Mucosa of descending colon (tissue), 3 donors: ENCODE results near the gene SIM2. TPM values are rescaled to one million over a fixed set of nuclear protein-coding genes. Genes with fewer than 3 reads are reported as not detected.

Experiments
- ATAC-seq: fragments of 200-7000 bp; cut with Tn5 transposase; one replicate; pipeline ENCODE4 v1.9.1; 2020; ENCODE audit warnings: mild to moderate bottlenecking, moderate library complexity
- DNase-seq, 3 donors: peaks; one replicate each; pipeline ENCODE4 v3.0.0-alpha.2; 2020
- H3K36me3 ChIP-seq: fragments of 200-600 bp; one replicate; pipeline ENCODE4 v1.8.0; 2021; ENCODE audit warnings: low read depth, mild to moderate bottlenecking
- H3K4me1 ChIP-seq: fragments of 200-600 bp; one replicate; pipeline ENCODE4 v1.8.0; 2021; ENCODE audit warnings: low read depth, mild to moderate bottlenecking
- H3K4me3 ChIP-seq: fragments of 200-600 bp; one replicate; pipeline ENCODE4 v1.8.0; 2021; ENCODE audit warnings: mild to moderate bottlenecking
- H3K9me3 ChIP-seq: fragments of 200-600 bp; one replicate; pipeline ENCODE4 v1.8.0; 2021; ENCODE audit warnings: mild to moderate bottlenecking
- CTCF ChIP-seq: fragments of 200-600 bp; IDR thresholded peaks from one replicate; pipeline ENCODE4 v1.8.0; 2022; ENCODE audit warnings: antibody characterized with exemption, mild to moderate bottlenecking
- intact Hi-C, 2 donors: fragments of 100-400 bp; cut with DNase I in 1 of 2; cut with micrococcal nuclease in 1 of 2; formaldehyde crosslinking; loops; one replicate each; pipeline versions ENCODE4 v1.11.0 to v1.11.1; 2022; cut with DNase I, micrococcal nuclease
- total RNA-seq, 3 donors: library from RNA; stranded (reverse); fragmentation: NEBNext Ultra II Directional in 2 of 3; extraction: Animal tissue kit (Norgen Biotek cat#: 25700) in 2 of 3; gene quantifications; one replicate each; pipeline versions ENCODE4 v1.2.1 to v1.2.4, GENCODE V29; 2021 to 2023
- donor health status: DM: no; HTN: no; CAD: no; lungs with moderate emphysema.
- donor health status: DM: no; HTN: no; CAD: no.
- donor health status: DM: no; HTN: yes; CAD: no.

The SIM2 gene
- total RNA-seq, 3 donors from 2014 or later: not detected

GRCh38 chr21:36741506-36741905 is 42.6 kb downstream of the SIM2 start:
- no peak for DNase-seq
- H3K36me3 ChIP-seq: no peaks in the 10 kb centered on the region
- H3K4me1 ChIP-seq: no peaks in the 10 kb centered on the region
- H3K4me3 ChIP-seq: no peak overlapping the region
- no peaks in the 10 kb centered on the region for H3K9me3 ChIP-seq
- no peak for TF ChIP-seq CTCF
- intact Hi-C loops: no loop called here
- ATAC-seq: no peak

- Histone ChIP-seq H3K4me1 (peaks cover under 1% of the 10 kb centered on the region), H3K9me3 (no peaks in the 10 kb centered on the region), H3K36me3 (no peaks in the 10 kb centered on the region), H3K4me3 (no peak overlapping the region)
- no peak for DNase-seq
- TF ChIP-seq CTCF: no peak
- intact Hi-C loops: no loop called here
- ATAC-seq: no peak
These were observed 44.1 kb downstream of the SIM2 start for GRCh38 chr21:36743008-36743407.

GRCh38 chr21:36743446-36743845 is 44.5 kb downstream of the SIM2 start:
- intact Hi-C loops: no loop called here
- ATAC-seq (no peak), DNase-seq (no peak)
- H3K4me1 ChIP-seq: peaks cover 4% of the 10 kb centered on the region
- no peak overlapping the region for H3K4me3 ChIP-seq
- no peaks in the 10 kb centered on the region for H3K9me3 ChIP-seq
- TF ChIP-seq CTCF: no peak
- H3K36me3 ChIP-seq: no peaks in the 10 kb centered on the region

- peaks cover 4% of the 10 kb centered on the region for H3K4me1 ChIP-seq
- H3K4me3 ChIP-seq: no peak overlapping the region
- DNase-seq: no peak
- ATAC-seq: no peak
- intact Hi-C loops: no loop called here
- TF ChIP-seq CTCF: no peak
- H3K9me3 ChIP-seq: no peaks in the 10 kb centered on the region
- no peaks in the 10 kb centered on the region for H3K36me3 ChIP-seq
These were observed 45.3 kb downstream of the SIM2 start for GRCh38 chr21:36744190-36744559.

GRCh38 chr21:36744560-36745231 is 45.8 kb downstream of the SIM2 start:
- ATAC-seq (no peak), DNase-seq (no peak)
- peaks cover 4% of the 10 kb centered on the region for H3K4me1 ChIP-seq
- no peaks in the 10 kb centered on the region for H3K9me3 ChIP-seq
- TF ChIP-seq CTCF: no peak
- H3K4me3 ChIP-seq: no peak overlapping the region
- H3K36me3 ChIP-seq: no peaks in the 10 kb centered on the region
- intact Hi-C loops: no loop called here

- no peaks in the 10 kb centered on the region for H3K36me3 ChIP-seq
- no peaks in the 10 kb centered on the region for H3K9me3 ChIP-seq
- DNase-seq (no peak), ATAC-seq (no peak)
- H3K4me1 ChIP-seq: peaks cover 4% of the 10 kb centered on the region
- TF ChIP-seq CTCF: no peak
- intact Hi-C loops: no loop called here
- no peak overlapping the region for H3K4me3 ChIP-seq
These were observed 46.5 kb downstream of the SIM2 start for GRCh38 chr21:36745459-36745858.
